Neural cell (in vitro differentiated cells): Measurements from ENCODE around the gene TMEM59L. TPM values are rescaled to one million over a fixed set of nuclear protein-coding genes. Genes with fewer than 3 reads are reported as not detected.

Source experiments
- H2AFZ ChIP-seq: fragments of 200-600, 300-800 bp; sonication (generic), shearing (Covaris generic); 2 replicates; pipeline ENCODE4 v1.6.0; 2014; ENCODE audit warnings: low read depth, mild to moderate bottlenecking, antibody characterized with exemption, low read length, moderate library complexity
- H3F3A ChIP-seq: fragments of 200-600 bp; shearing (Covaris generic); 2 replicates; pipeline ENCODE4 v1.6.1; 2016; ENCODE audit warnings: mild to moderate bottlenecking, moderate library complexity, mixed read lengths, antibody characterized with exemption, low read length; ENCODE audit not compliant: insufficient read depth, poor library complexity, severe bottlenecking
- H3K27ac ChIP-seq: fragments of 200-600, 300-800 bp; sonication (generic), shearing (Covaris generic); 2 replicates; pipeline ENCODE4 v1.5.1; 2014; ENCODE audit warnings: mild to moderate bottlenecking, low read length, moderate library complexity
- H3K27me3 ChIP-seq: fragments of 300-800, 200-600 bp; sonication (generic), shearing (Covaris generic); 2 replicates; pipeline ENCODE4 v1.6.0; 2014; ENCODE audit warnings: mild to moderate bottlenecking, low read depth, low read length, moderate library complexity; ENCODE audit not compliant: insufficient read depth
- H3K36me3 ChIP-seq: fragments of 300-800, 200-600 bp; sonication (generic), shearing (Covaris generic); 2 replicates; pipeline ENCODE4 v1.5.1; 2014; ENCODE audit warnings: mild to moderate bottlenecking, antibody characterized with exemption, low read length, moderate library complexity; ENCODE audit not compliant: insufficient read depth
- H3K4me2 ChIP-seq: fragments of 300-800, 200-600 bp; sonication (generic), shearing (Covaris generic); 2 replicates; pipeline ENCODE4 v1.6.0; 2014; ENCODE audit warnings: mild to moderate bottlenecking, low read length
- H3K4me3 ChIP-seq: fragments of 300-800, 200-600 bp; sonication (generic), shearing (Covaris generic); 2 replicates; pipeline ENCODE4 v1.5.1; 2014; ENCODE audit warnings: mild to moderate bottlenecking, low read length, moderate library complexity
- H3K79me2 ChIP-seq: fragments of 200-600 bp; shearing (Covaris generic); replicated peaks from 2 replicates; pipeline ENCODE4 v1.6.0; 2014; ENCODE audit warnings: mild to moderate bottlenecking, low read length, moderate library complexity; ENCODE audit not compliant: insufficient read depth
- H3K9ac ChIP-seq: fragments of 300-800, 200-600 bp; sonication (generic), shearing (Covaris generic); 2 replicates; pipeline ENCODE4 v1.6.1; 2016; ENCODE audit warnings: mild to moderate bottlenecking, low read length, mixed read lengths
- H3K9me2 ChIP-seq: fragments of 200-600 bp; shearing (Covaris generic); 2 replicates; pipeline ENCODE4 v1.6.1; 2016; ENCODE audit warnings: mild to moderate bottlenecking, low read length, mixed read lengths; ENCODE audit not compliant: insufficient read depth
- H3K9me3 ChIP-seq: fragments of 200-600, 300-800 bp; sonication (generic), shearing (Covaris generic); 2 replicates; pipeline ENCODE4 v1.6.1; 2016; ENCODE audit warnings: mild to moderate bottlenecking, mixed run types, low read length, moderate library complexity, mixed read lengths
- H4K20me1 ChIP-seq: fragments of 200-600 bp; shearing (Covaris generic); 2 replicates; pipeline ENCODE4 v1.6.1; 2016; ENCODE audit warnings: mild to moderate bottlenecking, mixed run types; ENCODE audit not compliant: insufficient read depth
- EP300 ChIP-seq: fragments of 450-650 bp; conservative IDR thresholded peaks from 2 replicates; pipeline ENCODE4 v1.6.1; 2014; ENCODE audit warnings: antibody characterized with exemption, mild to moderate bottlenecking, moderate library complexity; ENCODE audit not compliant: poor library complexity, severe bottlenecking
- EZH2 ChIP-seq: fragments of 200-600, 300-800 bp; shearing (Covaris generic), sonication (generic); IDR thresholded peaks from 2 replicates; pipeline ENCODE4 v1.6.1; 2014; ENCODE audit warnings: antibody characterized with exemption, low read length, borderline replicate concordance, mild to moderate bottlenecking; ENCODE audit not compliant: insufficient read depth, poor library complexity, severe bottlenecking
- MXI1 ChIP-seq: fragments of 450-650 bp; conservative IDR thresholded peaks from 2 replicates; pipeline ENCODE4 v1.6.1; 2014; ENCODE audit warnings: antibody characterized with exemption, mild to moderate bottlenecking; ENCODE audit not compliant: poor library complexity, severe bottlenecking
- POLR2AphosphoS5 ChIP-seq: IDR thresholded peaks from 2 replicates; pipeline ENCODE4 v1.6.1; 2012
- RAD21 ChIP-seq: fragments of 450-650 bp; conservative IDR thresholded peaks from 2 replicates; pipeline ENCODE4 v1.6.1; 2014; ENCODE audit warnings: antibody characterized with exemption, mild to moderate bottlenecking, moderate library complexity
- SMC3 ChIP-seq: fragments of 450-650 bp; conservative IDR thresholded peaks from 2 replicates; pipeline ENCODE4 v1.6.1; 2014; ENCODE audit warnings: antibody characterized with exemption, mild to moderate bottlenecking, moderate library complexity; ENCODE audit not compliant: poor library complexity
- TAF1 ChIP-seq: IDR thresholded peaks from 2 replicates; pipeline ENCODE4 v1.6.1; 2012; ENCODE audit warnings: low read depth
- polyA plus RNA-seq: library from polyadenylated mRNA; depleted of rRNA; stranded (reverse); fragments of >200 nt; gene quantifications from 2 replicates; pipeline ENCODE4 v1.2.3, GENCODE V29; 2014
- TF ChIP-seq, protein P1 (sequence below): IDR thresholded peaks from 2 replicates; pipeline ENCODE4 v1.6.1; 2012; ENCODE audit warnings: borderline replicate concordance
- TF ChIP-seq, protein P2 (sequence below): fragments of 450-650 bp; IDR thresholded peaks from 2 replicates; pipeline ENCODE4 v1.5.1; 2014; ENCODE audit warnings: antibody characterized with exemption, mild to moderate bottlenecking, moderate library complexity; ENCODE audit not compliant: poor library complexity, severe bottlenecking

The TMEM59L gene
- polyA plus RNA-seq, 1 donor from 2014 or later, result 138 TPM

DNA sequence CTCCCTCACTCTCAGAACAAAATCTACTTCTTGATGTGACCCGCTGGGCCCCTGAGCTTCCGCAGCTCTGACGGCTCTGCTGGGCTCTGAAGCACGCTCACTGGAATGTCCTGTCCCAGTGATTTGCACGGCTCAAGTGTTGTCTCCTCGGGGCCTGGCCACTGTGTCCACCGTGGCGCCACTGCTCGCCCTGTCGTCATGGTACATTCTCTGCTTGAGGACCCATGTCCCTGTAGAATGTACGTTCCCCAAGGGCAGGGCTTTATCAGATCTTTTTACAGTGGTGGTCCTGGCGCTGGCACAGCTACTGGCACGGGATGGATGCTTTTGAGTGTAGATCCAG is 36.3 kb downstream of the TMEM59L start:
- TF ChIP-seq, protein P1, sequence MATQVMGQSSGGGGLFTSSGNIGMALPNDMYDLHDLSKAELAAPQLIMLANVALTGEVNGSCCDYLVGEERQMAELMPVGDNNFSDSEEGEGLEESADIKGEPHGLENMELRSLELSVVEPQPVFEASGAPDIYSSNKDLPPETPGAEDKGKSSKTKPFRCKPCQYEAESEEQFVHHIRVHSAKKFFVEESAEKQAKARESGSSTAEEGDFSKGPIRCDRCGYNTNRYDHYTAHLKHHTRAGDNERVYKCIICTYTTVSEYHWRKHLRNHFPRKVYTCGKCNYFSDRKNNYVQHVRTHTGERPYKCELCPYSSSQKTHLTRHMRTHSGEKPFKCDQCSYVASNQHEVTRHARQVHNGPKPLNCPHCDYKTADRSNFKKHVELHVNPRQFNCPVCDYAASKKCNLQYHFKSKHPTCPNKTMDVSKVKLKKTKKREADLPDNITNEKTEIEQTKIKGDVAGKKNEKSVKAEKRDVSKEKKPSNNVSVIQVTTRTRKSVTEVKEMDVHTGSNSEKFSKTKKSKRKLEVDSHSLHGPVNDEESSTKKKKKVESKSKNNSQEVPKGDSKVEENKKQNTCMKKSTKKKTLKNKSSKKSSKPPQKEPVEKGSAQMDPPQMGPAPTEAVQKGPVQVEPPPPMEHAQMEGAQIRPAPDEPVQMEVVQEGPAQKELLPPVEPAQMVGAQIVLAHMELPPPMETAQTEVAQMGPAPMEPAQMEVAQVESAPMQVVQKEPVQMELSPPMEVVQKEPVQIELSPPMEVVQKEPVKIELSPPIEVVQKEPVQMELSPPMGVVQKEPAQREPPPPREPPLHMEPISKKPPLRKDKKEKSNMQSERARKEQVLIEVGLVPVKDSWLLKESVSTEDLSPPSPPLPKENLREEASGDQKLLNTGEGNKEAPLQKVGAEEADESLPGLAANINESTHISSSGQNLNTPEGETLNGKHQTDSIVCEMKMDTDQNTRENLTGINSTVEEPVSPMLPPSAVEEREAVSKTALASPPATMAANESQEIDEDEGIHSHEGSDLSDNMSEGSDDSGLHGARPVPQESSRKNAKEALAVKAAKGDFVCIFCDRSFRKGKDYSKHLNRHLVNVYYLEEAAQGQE, result no peak
- TF ChIP-seq EP300 (no peak), TAF1 (no peak), POLR2AphosphoS5 (no peak), EZH2 (no peak), MXI1 (no peak), SMC3 (no peak), RAD21 (no peak)
- TF ChIP-seq, protein P2, sequence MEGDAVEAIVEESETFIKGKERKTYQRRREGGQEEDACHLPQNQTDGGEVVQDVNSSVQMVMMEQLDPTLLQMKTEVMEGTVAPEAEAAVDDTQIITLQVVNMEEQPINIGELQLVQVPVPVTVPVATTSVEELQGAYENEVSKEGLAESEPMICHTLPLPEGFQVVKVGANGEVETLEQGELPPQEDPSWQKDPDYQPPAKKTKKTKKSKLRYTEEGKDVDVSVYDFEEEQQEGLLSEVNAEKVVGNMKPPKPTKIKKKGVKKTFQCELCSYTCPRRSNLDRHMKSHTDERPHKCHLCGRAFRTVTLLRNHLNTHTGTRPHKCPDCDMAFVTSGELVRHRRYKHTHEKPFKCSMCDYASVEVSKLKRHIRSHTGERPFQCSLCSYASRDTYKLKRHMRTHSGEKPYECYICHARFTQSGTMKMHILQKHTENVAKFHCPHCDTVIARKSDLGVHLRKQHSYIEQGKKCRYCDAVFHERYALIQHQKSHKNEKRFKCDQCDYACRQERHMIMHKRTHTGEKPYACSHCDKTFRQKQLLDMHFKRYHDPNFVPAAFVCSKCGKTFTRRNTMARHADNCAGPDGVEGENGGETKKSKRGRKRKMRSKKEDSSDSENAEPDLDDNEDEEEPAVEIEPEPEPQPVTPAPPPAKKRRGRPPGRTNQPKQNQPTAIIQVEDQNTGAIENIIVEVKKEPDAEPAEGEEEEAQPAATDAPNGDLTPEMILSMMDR, result no peak
- H4K20me1 ChIP-seq, result no peaks in the 10 kb centered on the region
- H3K9me2 ChIP-seq, result no peaks in the 10 kb centered on the region
- H3F3A ChIP-seq, result no peaks in the 10 kb centered on the region
- no peak overlapping the region for H3K4me3 ChIP-seq
- H3K9me3 ChIP-seq, result no peaks in the 10 kb centered on the region
- no peak overlapping the region for H3K9ac ChIP-seq
- no peak overlapping the region for H3K4me2 ChIP-seq
- H2AFZ ChIP-seq, result no peak overlapping the region
- no peaks in the 10 kb centered on the region for H3K79me2 ChIP-seq
- no peaks in the 10 kb centered on the region for H3K36me3 ChIP-seq
- H3K27me3 ChIP-seq, result no peaks in the 10 kb centered on the region
- H3K27ac ChIP-seq, result no peak overlapping the region

DNA sequence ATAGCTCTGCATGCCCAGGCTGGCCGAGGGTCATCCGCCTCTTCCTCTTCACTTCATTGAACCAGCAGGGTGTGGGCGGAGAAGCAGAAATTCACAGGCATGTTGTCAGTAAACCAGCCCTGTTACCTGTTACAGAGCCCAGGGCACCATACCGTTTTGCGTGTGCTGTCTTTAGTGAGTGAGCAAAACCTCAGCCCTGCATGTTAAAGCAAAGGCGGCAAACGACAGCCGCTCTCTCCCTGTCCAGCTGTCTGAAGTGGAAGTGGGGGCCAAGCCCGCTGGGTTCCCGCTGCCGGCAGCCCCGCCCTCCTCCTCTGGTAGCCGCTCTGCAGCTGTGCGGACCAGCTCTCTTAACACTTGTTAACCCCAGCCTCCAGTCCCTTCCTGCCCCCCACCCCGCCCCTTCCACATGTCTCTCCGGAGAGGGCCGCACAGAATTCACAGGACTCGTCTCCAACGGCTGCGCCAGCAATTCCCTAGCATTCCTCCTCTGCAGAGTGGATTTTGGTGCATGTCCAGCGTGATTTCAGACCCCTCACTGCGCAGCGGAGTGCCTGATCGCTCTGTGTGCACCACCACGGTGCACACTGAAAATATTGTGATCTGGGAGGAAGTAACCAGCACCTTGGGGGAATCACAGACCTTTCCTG is 36.8 kb downstream of the TMEM59L start:
- no peak overlapping the region for H3K27ac ChIP-seq
- H3F3A ChIP-seq, result no peaks in the 10 kb centered on the region
- no peaks in the 10 kb centered on the region for H3K9me3 ChIP-seq
- no peak overlapping the region for H3K4me2 ChIP-seq
- H3K9ac ChIP-seq, result no peak overlapping the region
- no peaks in the 10 kb centered on the region for H3K79me2 ChIP-seq
- H3K27me3 ChIP-seq, result no peaks in the 10 kb centered on the region
- no peaks in the 10 kb centered on the region for H3K36me3 ChIP-seq
- TF ChIP-seq, protein P2, result no peak
- TF ChIP-seq POLR2AphosphoS5, result peak; percentile 26
- H3K9me2 ChIP-seq, result no peaks in the 10 kb centered on the region
- no peak overlapping the region for H2AFZ ChIP-seq
- H4K20me1 ChIP-seq, result no peaks in the 10 kb centered on the region
- no peak overlapping the region for H3K4me3 ChIP-seq
